ENCODE results near the gene AFF1.
A peak's percentile ranks its signal among the peaks of the same experiment; 100 is the strongest.
"Not testable (repeated sequence)": the region's sequence is repeated elsewhere in the genome, so short reads cannot be mapped to it uniquely, and the experiment has no call there.

AFF1 gene

DNA sequence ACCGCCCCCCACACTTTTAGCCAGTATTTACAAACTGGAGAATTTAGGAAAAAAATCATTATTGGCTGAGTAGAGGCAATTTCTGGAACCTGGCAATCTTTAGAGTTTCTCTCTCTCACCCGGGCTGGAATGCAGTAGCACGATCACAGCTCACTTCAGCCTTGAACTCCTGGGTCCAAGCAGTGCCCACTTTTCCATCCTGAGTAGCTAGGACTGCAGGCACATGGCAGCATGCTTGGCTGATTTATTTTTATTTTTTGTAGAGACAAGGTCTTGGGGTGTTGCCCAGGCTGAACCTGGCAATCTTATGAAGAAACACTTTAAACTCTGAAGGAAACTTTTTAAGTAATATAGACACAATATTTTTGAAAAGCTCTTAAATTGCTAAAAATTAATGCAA, 120.1 kb downstream of the AFF1 start:
- no peak for DNase-seq (ENCODE audit: low read depth in 2 of 2)

DNA sequence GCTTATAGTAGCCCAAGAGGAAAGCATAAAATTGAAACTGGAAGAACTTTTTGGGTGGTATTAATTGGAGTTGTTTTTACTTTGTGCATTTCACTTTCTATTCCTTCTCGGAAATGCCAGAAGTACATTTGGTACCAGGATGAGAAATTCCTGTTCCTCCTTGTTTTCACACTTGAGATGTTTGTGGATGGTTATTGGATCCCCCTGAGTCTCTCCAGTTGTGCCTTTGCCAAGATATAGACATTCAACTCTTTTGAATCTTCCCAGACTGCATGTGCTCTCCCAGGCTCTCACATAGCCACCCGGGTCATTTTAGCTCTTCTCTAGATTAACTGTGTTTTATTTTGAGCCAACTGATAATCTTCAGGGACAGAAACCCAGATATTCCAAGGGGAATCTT, 120.5 kb downstream of the AFF1 start:
- DNase-seq (ENCODE audit: low read depth in 2 of 2), result no peak

DNA sequence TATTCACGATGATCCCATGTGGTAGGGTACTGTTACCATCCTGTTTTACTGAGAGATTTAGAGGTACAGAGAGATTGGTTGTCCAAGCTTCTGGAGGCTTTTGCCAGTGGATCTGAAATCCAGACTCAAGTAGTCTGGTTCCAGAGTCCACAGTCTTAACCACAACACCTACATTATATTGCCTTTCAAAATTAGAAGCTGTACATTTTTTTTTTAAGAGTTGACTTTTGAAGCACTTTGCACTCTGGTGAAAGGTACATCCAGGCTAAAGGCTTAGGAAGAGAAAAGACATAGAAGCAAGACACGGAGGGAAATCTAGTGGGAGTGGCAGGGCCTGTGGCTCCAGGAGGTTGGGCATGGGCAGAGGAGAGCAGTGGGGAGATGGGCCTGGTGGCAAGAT, 122.1 kb downstream of the AFF1 start:
- DNase-seq (ENCODE audit: low read depth in 2 of 2), result no peak

DNA sequence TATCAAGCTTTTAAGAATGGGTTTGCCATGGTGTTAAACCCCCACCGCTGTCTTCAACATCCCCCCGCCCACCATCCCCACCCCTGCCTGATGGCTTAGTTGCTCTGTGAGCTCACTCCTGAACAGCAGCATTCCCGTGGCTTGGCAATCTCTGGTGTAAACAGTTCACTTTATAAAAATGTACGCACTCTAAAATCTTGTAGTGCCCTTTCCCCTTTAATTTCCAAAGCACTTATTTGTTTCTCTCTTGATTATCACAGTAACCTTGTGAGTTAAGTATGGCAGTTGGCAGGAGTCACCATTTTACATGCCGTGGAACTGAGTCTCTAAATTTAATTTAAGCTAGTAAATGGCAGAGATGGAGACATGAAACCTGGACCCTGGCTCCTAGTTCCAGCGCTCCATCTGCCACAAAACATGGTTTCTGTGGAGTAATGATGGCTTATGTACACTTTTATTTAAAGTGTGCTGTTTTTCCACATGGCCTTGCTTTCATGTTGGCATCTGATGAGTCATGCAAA, 123.1 kb downstream of the AFF1 start:
- no peak for DNase-seq (ENCODE audit: low read depth in 2 of 2)

DNA sequence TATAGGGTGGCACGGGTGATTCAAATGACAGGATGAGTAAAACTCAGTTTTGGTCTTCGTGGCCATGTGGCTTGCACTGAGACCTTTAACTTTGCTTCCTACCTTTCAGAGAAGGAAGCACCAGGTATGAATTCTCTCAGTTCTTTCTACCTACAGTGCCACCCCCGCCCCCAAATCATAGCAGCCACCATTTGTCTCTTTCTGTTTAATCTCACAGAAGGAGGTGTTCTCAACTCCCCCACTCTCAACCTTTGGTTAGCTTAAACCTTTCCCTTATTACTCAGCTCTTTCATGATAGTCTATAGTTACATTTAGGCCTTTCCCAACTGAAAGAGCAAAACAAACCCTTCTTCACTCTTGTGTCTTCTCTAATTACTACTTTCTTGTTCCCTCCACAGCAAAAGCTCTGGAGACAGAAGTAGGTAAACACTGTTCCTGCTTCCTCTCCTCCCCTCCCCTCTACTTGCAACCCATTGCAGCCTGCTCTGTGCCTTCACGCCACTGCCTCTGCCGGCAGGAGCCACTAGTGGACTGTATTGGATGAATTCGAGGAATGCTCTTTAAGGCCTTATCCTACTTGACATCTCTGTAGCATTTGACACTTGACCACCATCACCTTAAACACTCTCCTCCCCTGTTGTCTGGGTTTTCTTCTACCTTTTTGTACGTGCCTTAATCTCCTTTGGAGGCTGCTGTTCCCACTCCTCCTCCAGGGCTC, 123.7 kb downstream of the AFF1 start:
- no peak for DNase-seq (ENCODE audit: low read depth in 2 of 2)

DNA sequence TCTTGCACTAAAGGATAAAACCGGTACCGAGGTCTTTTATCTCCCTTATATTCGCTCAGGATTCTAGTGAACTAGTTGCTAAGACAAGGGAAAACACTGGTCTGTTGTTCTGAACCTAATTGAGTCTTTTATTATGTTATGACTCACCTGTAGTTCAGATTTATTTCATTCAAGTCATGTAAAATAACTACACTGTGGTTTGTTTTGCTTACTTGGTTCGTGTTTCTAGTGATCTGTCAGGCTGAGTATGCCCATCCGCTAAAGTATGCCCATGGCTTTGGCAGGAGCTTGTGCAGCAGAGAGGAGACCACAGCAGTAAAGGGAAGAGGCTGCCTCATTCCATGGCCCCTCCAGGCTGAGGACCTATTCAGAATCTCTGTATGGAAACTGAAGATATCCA, 126.1 kb downstream of the AFF1 start:
- DNase-seq (ENCODE audit: low read depth in 2 of 2), result no peak

DNA sequence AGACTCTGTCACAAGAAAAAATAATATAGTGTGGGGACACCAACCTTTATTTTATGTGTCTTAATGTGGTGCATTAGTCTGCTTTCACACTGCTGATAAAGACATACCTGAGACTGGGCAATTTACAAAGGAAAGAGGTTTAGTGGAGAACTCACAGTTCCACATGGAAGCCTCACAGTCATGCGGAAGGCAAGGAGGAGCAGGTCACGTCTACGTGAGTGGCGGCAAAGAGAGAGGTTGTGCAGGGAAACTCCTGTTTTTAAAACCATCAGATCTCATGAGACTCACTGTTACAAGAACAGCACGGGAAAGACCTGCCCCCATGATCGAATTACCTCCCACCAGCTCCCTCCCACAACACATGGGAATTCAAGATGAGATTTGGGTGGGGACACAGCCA, 130.2 kb downstream of the AFF1 start:
- DNase-seq (ENCODE audit: low read depth in 2 of 2), result no peak

DNA sequence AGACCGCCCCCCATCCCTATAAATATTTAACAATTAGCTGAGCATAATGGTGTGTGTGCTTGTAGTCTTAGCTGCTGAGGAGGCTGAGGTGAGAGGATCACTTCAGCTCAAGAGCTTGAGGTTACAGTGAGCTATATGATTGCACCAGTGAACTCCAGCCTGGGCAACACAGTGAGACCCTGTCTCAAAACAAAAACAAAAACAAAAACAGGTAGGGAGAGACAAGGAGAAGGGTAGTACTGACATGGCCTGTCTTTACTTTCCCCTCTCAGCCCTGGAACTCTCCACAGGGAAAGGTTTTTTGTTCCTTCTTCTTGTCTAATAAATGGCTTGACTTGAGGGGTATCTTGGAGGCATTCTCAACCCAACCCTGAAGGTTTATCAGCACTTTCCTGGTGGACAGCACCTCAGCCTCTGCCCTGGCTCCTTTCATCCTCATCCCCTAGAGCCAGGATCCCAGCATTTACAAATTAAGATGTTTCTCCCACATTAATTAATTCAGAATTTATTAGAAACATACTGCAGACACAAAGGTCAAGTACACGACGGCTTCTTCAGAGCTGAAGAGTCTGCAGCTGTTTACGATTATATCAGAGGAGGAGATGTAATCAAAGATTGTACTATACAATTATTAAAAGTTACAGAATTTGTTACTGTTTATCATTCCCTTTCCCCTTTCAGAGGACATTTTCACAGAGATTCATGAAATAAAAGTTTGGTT, 131.8 kb downstream of the AFF1 start:
- DNase-seq (ENCODE audit: low read depth in 2 of 2), result no peak

DNA sequence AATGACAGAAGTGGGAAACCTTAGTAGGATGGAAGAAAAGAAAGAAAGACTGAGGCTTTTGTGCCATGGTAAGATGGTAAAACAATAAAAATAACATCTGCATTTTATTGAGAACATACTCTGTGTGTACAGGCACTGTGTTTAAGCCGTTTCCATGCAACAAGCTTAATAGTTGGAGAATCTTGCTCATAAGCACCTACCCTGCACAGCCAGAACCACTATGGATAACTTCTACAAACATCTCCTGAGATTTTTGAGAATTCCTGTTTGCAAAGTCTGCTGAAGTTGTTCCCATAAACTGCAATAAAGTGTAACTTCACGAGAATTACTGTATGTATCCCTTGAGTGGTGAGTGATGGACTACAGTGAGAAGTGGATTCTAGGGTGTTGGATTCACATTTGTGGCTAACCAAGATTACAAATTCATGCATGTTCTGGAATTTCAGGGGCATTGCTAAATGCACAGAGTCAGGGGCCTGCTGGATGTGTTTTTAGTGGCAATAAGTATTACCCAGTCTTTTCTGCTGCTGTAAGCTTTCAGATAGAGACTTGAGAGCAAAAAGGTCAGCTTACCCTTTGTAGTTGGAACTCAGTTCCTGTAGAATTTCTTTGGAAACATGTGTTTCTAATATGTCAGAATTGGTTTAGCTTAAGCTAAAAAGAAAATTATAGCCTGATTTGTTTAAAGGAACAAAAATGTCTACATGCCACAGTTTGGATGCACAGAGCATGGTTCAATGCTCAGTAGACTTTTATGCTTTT, 132.5 kb downstream of the AFF1 start:
- DNase-seq (ENCODE audit: low read depth in 2 of 2), result peak; percentile 73 to 75

DNA sequence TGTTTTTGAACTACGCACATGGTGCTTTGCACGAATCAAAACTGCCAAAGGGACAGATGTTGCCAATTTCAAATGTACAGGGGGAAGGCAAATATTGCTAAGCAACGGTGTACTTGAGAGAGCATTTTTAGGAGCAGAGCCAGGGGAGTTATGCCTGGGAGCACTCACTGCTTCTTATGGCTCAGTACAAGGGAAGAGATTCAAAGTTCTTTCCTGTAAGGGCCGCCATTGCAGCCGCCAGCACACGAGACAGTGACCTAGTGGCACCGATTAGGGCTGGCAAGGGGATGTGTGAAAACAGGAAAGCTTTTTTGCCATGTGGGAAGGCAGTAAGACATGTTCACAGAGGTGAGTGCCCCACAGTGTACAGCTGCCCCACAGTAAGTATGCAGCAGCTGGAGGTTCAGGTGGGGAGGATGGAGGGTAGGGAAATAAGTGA, 133.8 kb downstream of the AFF1 start:
- no peak for DNase-seq (ENCODE audit: low read depth in 2 of 2)

DNA sequence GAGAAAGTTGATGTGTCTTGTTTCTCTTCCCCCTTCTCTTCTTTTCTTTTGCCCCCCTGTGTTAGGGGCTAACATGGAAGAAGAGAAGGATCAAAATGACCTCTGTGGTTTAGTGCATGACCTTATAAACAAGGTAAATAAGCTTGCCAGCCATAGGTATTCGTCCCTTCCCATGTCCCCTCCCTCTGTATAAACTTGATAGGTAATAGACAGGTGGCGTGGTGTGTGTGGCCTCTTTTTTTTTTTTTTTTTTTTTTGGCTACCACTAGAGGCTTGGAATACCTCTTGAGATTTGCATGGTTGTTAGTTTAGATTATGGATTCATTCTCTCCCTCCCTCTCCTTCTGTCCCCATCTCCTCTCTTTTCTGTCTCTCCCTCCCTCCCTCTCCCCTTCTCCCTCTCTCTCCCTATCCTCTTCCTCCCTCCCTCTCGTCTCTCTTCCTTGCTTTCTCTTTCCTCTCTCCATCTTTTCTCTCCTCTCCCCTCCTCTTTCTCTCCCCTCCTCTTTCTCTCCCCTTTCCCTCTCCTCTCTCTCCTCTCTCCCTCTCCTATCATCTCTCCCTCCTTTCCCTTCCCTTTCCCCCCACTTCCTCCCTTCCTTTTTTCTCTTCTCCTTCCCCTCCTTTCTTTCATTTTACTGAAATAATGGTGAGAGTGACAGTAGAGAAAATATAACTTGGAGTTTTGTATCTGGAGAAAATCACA, 134.4 kb downstream of the AFF1 start:
- DNase-seq (ENCODE audit: low read depth in 2 of 2), result no peak

DNA sequence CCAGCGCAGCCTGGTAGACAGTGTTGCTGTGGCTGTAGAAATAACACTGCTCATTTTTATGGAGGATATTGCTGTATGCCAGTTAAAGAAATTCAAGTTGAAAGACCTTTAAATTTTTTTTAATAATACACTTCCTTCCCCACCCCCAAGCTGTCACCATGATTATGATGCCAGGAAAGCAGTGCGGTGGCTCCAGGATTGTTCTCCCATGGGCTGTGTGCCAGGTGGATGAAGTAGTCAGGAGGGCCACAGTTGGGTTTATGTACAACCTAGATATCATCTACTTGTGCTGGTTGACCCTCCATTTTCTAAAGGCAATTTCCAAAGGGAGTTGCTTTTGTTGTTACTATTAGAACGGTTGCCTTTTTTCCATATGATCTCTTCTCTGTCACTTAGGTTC, 136.6 kb downstream of the AFF1 start:
- DNase-seq (ENCODE audit: low read depth in 2 of 2), result no peak

DNA sequence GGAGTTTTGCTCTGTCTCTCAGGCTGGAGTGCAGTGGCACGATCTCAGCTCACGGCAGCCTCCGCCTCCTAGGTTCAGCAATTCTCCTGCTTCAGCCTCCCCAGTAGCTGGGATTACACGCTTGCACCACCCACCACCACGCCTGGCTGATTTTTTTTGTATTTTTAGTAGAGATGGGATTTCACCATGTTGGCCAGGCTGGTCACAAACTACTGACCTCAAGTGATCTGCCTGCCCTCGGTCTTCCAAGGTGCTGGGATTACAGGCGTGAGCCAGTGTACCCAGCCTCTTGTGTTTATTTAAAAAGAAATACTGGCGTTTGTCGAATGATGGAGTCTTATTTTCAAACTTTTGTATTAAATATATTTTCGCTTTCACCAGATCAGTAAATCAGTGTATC, 137.7 kb downstream of the AFF1 start:
- not testable (repeated sequence) for DNase-seq (ENCODE audit: low read depth in 2 of 2)

DNA sequence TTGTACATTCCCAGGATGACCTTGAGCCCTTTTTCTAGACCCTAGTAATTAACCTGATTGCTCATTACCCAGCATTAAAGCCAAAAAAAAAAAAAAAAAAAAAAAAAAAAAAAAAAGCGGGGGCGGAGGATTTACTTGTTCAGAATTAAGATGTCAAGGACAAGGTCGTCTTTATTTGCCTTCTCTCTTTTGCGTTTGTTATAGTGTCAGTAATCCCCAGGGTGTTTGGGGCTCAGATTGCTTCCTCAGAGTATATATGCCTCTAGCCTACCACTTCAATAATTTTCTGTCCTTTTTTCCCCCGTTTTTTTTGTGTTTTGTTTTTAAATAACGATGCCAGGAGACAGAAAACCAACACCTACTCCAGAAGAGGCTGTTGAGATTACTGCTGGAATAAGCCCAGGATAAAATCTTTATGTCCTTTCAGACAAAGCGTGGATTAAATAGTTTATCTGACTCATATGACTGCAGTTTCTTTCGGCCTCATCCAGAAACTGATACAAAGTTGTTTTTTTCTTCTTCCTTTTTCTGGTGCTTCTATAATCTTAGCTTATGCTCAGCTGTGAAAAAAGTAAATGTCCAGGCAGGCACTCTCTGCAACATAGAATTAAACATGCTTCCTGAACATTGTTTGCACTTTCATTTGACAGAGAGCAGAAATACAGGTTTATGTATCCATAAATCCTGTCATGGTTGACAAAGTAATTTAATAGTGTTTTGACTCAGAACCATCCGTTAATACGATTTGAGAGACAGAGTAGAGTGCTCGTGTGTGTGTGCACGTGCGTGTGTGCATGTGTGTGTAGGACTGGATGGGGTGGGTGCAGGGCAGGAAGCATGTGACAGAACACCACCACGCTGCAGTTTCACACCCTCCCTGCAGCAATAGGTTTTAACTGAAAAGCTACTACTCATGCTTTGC, 138.6 kb downstream of the AFF1 start:
- no peak for DNase-seq (ENCODE audit: low read depth in 2 of 2)

DNA sequence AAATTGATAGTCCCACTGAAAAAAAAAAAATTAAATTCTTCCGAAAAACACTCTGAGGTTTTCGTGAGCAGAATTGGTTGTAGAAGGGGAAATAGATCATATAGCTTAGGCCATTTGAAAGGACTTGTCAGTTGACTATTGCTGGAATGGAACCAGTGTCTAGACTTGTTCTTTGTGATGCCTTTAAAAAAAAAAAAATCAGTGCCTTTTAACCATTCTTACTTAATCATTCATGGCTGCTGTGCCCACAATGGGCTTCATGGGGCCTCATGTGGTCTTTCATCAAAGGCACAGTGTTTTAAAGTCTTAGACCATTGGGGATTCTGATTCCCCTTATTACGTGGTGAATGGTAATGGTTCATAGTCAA, 139.3 kb downstream of the AFF1 start:
- DNase-seq (ENCODE audit: low read depth in 2 of 2), result no peak

DNA sequence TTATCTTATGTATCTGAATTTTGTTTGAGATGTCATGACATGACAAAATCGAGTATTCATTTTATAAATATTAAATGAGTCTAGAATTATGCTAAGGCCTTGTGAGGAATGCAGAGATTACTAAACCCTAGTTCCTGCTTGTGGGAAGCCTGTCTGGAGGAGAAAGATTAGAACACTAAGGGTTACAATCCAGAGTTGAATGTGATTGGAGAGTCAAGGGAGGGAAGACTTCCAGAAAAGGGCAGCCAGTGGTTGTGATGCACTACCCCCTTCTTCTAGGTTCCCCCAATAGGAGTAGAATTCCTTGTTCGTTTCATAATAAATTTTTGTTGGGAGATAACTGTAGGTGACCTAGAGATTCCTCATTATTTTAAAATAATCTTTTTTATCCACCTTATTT, 141.1 kb downstream of the AFF1 start:
- DNase-seq (ENCODE audit: low read depth in 2 of 2), result no peak

DNA sequence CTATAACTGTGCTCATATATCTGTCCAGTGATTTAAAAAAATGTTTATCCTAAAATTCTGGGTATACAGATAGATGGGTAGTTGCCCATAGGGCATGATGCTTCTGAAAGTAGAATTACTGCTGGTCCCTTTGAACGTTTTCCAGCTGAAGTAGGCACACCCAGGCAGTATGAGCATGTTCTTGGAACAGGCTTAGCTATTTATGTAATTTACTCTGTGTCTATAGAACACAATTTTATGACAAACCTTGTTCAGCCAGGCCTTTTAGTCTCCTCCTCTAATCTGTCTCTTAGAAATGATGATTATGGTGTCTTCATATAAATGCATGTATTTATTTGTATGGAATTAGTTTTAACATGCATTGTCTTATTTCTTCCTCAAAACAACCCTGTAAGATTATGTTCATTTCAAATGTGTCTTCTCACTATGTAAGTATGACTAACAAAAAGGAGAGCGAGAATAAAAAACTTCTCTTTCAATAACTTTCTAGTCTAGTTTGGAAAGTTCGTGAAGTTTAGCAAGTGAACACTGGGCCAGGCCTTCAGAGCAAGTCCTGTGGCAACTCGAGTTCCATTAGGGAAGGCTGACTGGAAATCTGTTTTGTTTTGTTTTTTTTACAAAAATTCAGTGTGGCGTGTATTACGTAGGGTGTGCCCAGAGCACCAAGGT, 142.0 kb downstream of the AFF1 start:
- DNase-seq (ENCODE audit: low read depth in 2 of 2), result no peak

DNA sequence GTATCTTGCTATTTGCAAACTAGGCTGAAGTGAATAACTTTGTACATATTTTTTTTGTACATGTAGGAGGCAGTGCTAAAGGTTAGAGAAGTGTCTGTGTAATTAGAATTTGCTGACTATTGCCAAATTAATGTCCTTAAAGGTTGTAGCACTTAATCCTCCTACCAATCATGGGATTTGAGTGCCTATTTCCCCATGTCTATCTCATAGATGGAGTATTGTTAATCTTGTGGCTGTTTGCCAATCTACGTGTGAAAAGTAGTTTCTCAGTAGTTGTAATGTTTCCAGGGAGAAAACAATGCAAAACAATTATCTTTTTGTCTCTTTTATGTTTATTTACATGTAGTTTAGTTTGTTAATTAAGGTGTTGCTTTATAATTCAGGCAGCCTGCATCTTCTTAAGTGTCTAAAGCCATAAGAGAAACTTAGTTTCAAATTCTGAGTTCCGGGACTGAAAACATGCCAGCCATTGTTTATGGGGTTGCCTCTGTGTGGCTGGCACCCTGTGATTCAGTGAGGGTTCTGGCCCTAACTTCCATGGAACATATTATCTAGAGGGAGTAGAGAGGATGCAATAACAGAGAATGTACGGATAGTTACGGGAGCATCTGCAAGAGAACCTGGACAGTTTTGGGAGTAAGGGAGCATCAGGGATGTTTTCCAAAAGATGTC, 143.2 kb downstream of the AFF1 start:
- no peak for DNase-seq (ENCODE audit: low read depth in 2 of 2)

DNA sequence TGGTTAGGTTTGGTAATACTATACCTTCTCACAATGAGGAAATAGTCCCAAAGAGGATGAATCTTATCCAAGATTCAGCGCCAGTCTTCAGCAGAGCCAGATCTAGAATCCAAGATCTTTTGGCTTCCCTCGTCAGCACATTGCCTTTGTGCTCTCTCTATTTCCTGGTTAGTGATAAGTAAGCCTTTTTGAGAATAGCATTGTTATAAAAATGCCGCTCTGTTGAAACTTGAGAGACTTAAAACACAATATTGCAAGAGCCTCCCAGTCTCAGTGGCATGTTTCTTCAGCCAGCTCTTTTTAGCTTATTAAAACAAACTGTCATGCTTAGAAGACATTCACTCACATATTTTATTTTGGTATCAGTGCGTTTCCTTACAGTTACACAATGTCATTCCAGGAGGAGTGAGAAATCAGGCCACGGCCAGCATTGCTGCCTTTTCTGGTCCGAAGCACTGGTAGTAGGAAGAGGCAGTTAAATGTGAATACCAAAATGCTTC, 144.2 kb downstream of the AFF1 start:
- DNase-seq (ENCODE audit: low read depth in 2 of 2), result no peak

DNA sequence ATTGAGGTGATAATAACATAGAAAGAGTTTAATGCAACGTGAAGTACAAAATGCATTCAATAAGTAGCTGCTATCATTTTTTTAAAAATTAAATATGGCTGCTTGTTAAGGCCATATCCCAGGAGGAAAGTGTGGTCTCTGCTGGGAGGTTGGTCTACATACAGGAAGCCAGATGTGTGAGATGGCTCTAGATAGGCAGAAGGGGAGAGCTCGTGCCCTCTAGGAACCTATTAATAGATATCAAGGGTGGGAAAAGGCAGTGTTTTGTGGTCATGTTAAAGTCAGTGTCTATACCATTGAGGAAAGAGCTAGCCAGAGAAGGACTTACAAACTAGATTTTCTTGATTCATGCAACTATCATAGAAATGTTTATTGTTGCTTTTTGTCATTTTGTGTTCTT, 145.2 kb downstream of the AFF1 start:
- no peak for DNase-seq (ENCODE audit: low read depth in 2 of 2)

All from fibroblast of skin of left quadriceps (primary cell).